LNCAP (cell line): ENCODE results near the gene FRMPD4.

Experiments used
- TF ChIP-seq, protein P1 (sequence below): fragments of 450-650 bp; IDR thresholded peaks from 2 replicates; pipeline ENCODE4 v1.5.1; 2017; ENCODE audit warnings: mild to moderate bottlenecking

Gene FRMPD4

DNA sequence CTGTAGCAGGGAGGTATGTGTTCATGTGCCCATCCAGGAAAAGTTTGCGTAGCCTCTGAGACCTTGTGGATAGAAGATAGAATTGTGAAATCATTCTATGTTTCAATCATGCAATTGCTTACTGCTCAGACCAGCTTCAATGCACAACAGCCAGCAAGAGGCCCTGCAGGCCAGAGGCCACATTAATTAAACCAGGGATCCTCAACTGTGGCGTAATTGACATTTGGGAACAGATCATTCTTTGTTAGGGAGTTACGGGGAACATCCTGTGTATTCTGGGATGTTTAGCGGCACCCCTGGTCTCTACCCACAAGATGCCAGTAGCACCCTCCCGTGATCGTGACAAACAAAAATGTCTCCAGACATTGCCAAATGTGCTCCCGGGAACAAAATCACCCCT, 566.4 kb downstream of the FRMPD4 start:
- TF ChIP-seq, protein P1, sequence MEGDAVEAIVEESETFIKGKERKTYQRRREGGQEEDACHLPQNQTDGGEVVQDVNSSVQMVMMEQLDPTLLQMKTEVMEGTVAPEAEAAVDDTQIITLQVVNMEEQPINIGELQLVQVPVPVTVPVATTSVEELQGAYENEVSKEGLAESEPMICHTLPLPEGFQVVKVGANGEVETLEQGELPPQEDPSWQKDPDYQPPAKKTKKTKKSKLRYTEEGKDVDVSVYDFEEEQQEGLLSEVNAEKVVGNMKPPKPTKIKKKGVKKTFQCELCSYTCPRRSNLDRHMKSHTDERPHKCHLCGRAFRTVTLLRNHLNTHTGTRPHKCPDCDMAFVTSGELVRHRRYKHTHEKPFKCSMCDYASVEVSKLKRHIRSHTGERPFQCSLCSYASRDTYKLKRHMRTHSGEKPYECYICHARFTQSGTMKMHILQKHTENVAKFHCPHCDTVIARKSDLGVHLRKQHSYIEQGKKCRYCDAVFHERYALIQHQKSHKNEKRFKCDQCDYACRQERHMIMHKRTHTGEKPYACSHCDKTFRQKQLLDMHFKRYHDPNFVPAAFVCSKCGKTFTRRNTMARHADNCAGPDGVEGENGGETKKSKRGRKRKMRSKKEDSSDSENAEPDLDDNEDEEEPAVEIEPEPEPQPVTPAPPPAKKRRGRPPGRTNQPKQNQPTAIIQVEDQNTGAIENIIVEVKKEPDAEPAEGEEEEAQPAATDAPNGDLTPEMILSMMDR = no peak

DNA sequence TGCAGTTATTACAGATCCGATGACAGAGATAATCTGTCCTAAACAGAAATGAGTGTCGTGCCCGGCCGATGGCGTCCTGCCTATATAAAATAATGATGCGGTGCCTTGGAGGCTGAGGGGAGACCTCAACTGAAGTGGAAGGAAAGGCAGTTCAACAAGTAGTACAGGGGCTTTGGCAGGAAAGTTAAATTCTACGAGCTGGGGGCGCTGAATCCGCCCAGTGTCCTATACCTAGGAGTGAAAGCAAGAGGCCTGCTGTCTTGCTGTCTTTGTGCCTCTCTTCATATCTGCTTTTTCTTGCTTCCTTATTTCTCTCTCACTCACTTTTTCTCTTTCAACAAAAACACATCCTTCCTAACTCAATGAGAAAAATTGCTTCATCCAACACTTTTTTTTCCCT, 570.8 kb downstream of the FRMPD4 start:
- TF ChIP-seq, protein P1 = no peak

DNA sequence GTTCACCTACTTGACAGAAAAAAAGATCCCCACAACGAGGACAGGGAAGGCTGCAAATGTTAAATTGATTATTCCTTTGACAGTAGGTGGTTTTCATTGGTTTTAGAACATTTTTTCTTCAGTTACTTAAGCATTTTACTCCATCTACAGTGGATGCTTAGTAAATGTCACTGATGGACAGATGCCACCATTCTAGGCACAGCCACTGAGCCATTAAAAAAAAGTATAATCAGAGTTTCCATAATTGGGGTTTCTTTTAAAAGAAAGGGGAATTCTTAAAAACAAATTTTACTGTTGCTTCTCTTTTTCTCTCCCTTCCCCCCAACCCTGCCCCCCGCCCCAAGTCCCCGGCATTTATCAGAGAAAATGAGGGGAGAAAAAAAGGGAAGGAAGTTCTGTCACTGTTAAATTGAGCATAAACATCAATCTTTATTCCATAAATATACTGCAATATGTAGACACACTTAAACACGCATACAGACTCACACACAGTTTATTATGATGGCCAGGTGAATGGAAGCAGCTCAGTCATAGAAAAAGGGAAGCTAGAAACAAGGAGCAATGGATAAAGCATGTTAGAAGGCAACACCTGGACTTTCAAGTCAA, 573.3 kb downstream of the FRMPD4 start:
- TF ChIP-seq, protein P1 = no peak

DNA sequence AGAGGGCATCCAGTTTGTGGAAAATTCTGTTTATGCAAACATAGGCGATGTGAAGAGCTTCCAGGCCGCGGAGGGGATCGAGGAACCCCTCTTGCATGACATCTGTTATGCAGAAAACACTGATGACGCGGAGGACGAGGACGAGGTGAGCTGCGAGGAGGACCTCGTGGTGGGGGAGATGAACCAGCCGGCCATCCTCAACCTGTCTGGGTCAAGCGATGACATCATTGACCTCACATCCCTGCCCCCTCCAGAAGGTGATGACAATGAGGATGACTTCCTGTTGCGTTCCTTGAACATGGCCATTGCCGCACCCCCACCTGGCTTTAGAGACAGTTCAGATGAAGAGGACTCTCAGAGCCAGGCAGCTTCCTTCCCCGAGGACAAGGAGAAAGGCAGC, 578.3 kb downstream of the FRMPD4 start:
- TF ChIP-seq, protein P1 = no peak

DNA sequence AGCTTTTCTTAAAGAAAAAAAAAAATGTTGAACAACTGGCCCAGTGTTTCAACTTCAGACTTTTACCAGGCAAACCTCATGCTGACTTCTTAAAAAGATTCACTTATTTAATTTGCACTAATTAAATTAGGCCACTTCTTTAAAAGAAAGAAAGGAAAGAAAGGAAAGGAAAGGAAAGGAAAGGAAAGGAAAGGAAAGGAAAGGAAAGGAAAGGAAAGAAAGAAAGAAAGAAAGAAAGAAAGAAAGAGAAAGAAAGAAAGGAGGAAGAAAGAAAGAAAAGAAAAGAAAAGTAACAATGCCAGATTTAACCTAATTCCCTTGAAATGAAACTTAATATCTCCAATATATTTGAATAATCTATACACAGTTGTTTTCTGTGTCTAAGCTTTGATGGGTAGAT, 581.6 kb downstream of the FRMPD4 start:
- TF ChIP-seq, protein P1 = no peak

DNA sequence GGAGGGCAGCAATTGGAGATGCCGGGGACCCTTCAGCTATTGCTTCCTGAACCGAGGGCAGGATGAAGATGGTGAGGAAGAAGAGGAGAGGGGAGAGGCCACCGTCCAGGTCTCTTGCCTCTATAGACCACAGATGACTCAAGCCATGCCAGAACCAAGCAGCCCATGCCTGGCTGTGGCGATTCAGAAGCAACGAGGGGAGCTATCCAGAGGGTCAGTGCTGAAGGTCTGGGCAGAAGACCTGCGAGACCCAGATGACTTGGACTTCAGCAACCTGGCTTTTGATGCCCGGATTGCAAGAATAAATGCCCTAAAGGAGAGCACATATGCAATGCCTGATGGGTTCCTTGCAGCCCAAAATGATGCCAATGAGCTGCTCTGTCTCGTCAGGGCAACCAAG, 582.8 kb downstream of the FRMPD4 start:
- TF ChIP-seq, protein P1 = no peak

DNA sequence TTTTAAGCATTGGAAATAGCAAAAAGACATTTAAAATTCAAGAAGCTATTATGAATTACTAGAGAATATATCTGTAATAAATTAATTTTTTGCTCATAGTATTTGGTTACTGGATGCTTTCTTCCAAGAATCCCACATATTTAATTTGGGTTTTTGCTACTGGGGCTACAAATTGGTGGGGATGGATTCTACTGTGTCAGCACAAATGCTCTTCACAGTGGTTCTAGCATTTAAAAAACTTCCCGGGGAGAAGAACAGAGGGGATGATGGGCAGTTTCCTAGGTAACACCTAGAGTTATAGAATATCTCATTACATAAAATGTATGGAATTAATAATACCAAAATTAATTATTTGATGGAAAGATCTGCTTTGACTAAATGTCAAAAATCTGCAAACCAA, 584.0 kb downstream of the FRMPD4 start:
- TF ChIP-seq, protein P1 = no peak

DNA sequence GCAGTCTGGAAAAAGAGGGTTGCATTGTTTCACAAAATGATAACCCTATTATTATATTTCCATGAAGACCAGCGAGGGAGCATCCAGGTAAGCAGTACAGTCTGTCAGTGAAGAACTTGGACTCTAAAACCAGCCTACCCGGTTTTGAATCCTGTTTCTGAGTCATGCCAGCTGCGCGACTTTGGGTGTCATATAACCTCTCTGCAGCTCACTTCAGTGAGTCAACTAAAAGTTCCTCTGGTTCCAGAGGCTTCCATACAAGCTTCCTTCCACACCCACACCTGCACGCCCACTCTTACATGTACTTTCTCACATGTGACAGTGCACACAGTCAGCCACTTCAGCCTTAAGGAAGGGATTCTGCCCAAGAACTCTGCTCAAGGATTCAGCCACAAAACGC, 603.1 kb downstream of the FRMPD4 start:
- TF ChIP-seq, protein P1 = no peak
